ENCODE results near the gene P2RY2. TPM values are rescaled to one million over a fixed set of nuclear protein-coding genes. Genes with fewer than 3 reads are reported as not detected.

Gene P2RY2
- total and polyA plus RNA-seq, 9 of the 15 experiments (the other 6 are each of a cell fraction or from before 2014, with no cell fraction given): not detected

- TF ChIP-seq, protein P1, sequence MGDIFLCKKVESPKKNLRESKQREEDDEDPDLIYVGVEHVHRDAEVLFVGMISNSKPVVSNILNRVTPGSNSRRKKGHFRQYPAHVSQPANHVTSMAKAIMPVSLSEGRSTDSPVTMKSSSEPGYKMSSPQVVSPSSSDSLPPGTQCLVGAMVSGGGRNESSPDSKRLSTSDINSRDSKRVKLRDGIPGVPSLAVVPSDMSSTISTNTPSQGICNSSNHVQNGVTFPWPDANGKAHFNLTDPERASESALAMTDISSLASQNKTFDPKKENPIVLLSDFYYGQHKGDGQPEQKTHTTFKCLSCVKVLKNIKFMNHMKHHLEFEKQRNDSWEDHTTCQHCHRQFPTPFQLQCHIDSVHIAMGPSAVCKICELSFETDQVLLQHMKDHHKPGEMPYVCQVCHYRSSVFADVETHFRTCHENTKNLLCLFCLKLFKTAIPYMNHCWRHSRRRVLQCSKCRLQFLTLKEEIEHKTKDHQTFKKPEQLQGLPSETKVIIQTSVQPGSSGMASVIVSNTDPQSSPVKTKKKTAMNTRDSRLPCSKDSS (IDR thresholded peaks at IDR 0.05; ENCODE audit: low read depth, partially characterized antibody): no peak
- TF ChIP-seq, protein P2, sequence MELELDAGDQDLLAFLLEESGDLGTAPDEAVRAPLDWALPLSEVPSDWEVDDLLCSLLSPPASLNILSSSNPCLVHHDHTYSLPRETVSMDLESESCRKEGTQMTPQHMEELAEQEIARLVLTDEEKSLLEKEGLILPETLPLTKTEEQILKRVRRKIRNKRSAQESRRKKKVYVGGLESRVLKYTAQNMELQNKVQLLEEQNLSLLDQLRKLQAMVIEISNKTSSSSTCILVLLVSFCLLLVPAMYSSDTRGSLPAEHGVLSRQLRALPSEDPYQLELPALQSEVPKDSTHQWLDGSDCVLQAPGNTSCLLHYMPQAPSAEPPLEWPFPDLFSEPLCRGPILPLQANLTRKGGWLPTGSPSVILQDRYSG (tag; conservative IDR thresholded peaks at IDR 0.05; ENCODE audit: low read depth): no peak
- TF ChIP-seq ZSCAN29 (IDR thresholded peaks at IDR 0.05): no peak
- no peak for TF ChIP-seq ZBTB7A (IDR thresholded peaks at IDR 0.05; ENCODE audit: borderline replicate concordance, control insufficient read depth, low read depth, low read length)
- TF ChIP-seq KLF13 (tag; IDR thresholded peaks at IDR 0.05; ENCODE audit: borderline replicate concordance, low read depth): no peak
- TF ChIP-seq HMGXB4 (CRISPR knock-in tag; IDR thresholded peaks at IDR 0.05): no peak
- TF ChIP-seq COPS2 (conservative IDR thresholded peaks at IDR 0.05): no peak
- no peak for TF ChIP-seq ZNF586 (CRISPR knock-in tag; conservative IDR thresholded peaks at IDR 0.05)
Observed at GRCh38 chr11:73284106-73284505, 66.0 kb downstream of the P2RY2 start (continued).

All from K562 (cell line).